Articular chondrocyte of knee joint (primary cell): Measurements from ENCODE around the gene RUFY1. TPM values are rescaled to one million over a fixed set of nuclear protein-coding genes. Genes with fewer than 3 reads are reported as not detected.

Source experiments
- small RNA-seq: library from RNA; depleted of rRNA; stranded (forward); fragments of <200 nt; gene quantifications from one replicate; pipeline ENCODE3, GENCODE V24; 2012
- total RNA-seq: library from RNA; depleted of rRNA; stranded (reverse); fragments of >200 nt; gene quantifications from 2 replicates; pipeline ENCODE4 v1.2.3, GENCODE V29; 2012

The RUFY1 gene
- total RNA-seq = 51.3 and 53.3 TPM in 2 replicates

GRCh38 chr5:179550511-179551342 is at the start of gene RUFY1:
TSS of gene RUFY1 (plus strand) at chr5:179550554. CDS start at chr5:179550570, 16 bp downstream.

GRCh38 chr5:179623003-179623905 is 72.9 kb downstream of the RUFY1 start, which contains the start of gene HNRNPH1:
TSS of gene HNRNPH1 (minus strand) at chr5:179623671. CDS start at chr5:179623133, 538 bp downstream.

Small RNAs within 50 kb of the gene (small RNA-seq; reads per million reads assigned to genes)
- gene AC136628.3 (not detected), gene RF00017 (not detected)

Other genes starting within 250 kb of the RUFY1 start
- gene ADAMTS2, start 205.1 kb upstream of the RUFY1 start, total RNA-seq = 54.7 and 57.2 TPM in 2 replicates
- 398 and 450 TPM in 2 replicates for gene HNRNPH1, start 73.1 kb downstream of the RUFY1 start, total RNA-seq
- not detected in 2 replicates for gene CBY3, start 130.5 kb downstream of the RUFY1 start, total RNA-seq
- gene CANX, start 148.4 kb downstream of the RUFY1 start, total RNA-seq = 842 and 930 TPM in 2 replicates
- gene MAML1, start 182.3 kb downstream of the RUFY1 start, total RNA-seq = 9.7 and 10.1 TPM in 2 replicates
- gene LTC4S, start 243.4 kb downstream of the RUFY1 start, total RNA-seq = 0.86 and 3.4 TPM in 2 replicates